Esophagus muscularis mucosa (tissue), 3 donors: ENCODE data around the gene AFM.

ENCODE experiments used
- CTCF ChIP-seq, 3 experiments: fragments of 200-600 bp in 2 of 3; fragments of 450-650 bp in 1 of 3; sonication (generic) in 2 of 3; IDR thresholded peaks; one replicate each; pipeline ENCODE4 v1.5.1; 2017 to 2019; ENCODE audit warnings: antibody characterized with exemption in 3 of 3, mild to moderate bottlenecking in 2 of 3, moderate library complexity in 1 of 3
- POLR2AphosphoS5 ChIP-seq, 2 donors: sonication (generic); formaldehyde crosslinking; IDR thresholded peaks; one replicate each; pipeline ENCODE4 v1.6.1; 2017; ENCODE audit warnings: antibody characterized with exemption in 2 of 2

GRCh38 chr4:73485085-73485484 lies 3.5 kb downstream of the AFM start:
- TF ChIP-seq CTCF (IDR thresholded peaks at IDR 0.05) = no peak
- TF ChIP-seq POLR2AphosphoS5 (IDR thresholded peaks at IDR 0.05) = no peak
